H1 (cell line): Measurements from ENCODE around the gene HS2ST1. TPM values are rescaled to one million over a fixed set of nuclear protein-coding genes. Genes with fewer than 3 reads are reported as not detected.

Source experiments
- CTCF ChIA-PET: fragments of 300-600 bp; sonication (Branson Sonifier 250); formaldehyde crosslinking; loops from one replicate; lab custom pipeline; 2021; ENCODE audit not compliant: partially characterized antibody; lab: Charles Lee
- POLR2A ChIA-PET: fragments of 300-600 bp; sonication (Branson Sonifier 250); formaldehyde crosslinking; loops from one replicate; lab custom pipeline; 2021; ENCODE audit warnings: inconsistent platforms; ENCODE audit not compliant: partially characterized antibody; lab: Charles Lee
- DNase-seq, 2 experiments: peaks; one replicate each; pipeline versions ENCODE4 v3.0.0 to v3.0.0-alpha.2; 2010 to 2022; ENCODE audit warnings: low spot score in 2 of 2, low read depth in 1 of 2, mixed read lengths in 1 of 2
- FAIRE-seq: peaks from 2 replicates; lab custom pipeline; 2011; peaks lifted over from hg19 to GRCh38; lab: Jason Lieb, UNC
- H2AFZ ChIP-seq: 2 replicates; pipeline ENCODE4 v1.8.1; 2012; ENCODE audit warnings: low read length, inconsistent platforms
- H2AK5ac ChIP-seq: 2 replicates; pipeline ENCODE4 v1.6.1; 2013; ENCODE audit warnings: low read depth, low read length
- H2BK120ac ChIP-seq: replicated peaks from 2 replicates; pipeline ENCODE3; 2013; ENCODE audit warnings: low read depth, low read length, inconsistent platforms
- H2BK12ac ChIP-seq: 2 replicates; pipeline ENCODE4 v1.6.1; 2013; ENCODE audit warnings: low read depth, low read length
- H2BK15ac ChIP-seq: 2 replicates; pipeline ENCODE4 v1.6.1; 2013; ENCODE audit warnings: low read length
- H2BK20ac ChIP-seq: 2 replicates; pipeline ENCODE4 v1.6.1; 2013; ENCODE audit warnings: low read length
- H2BK5ac ChIP-seq: 2 replicates; pipeline ENCODE4 v1.6.1; 2013; ENCODE audit warnings: low read depth, low read length
- H3K14ac ChIP-seq: 2 replicates; pipeline ENCODE4 v1.6.1; 2013; ENCODE audit warnings: inconsistent platforms; ENCODE audit not compliant: insufficient read length
- H3K18ac ChIP-seq: 2 replicates; pipeline ENCODE4 v1.6.1; 2013; ENCODE audit warnings: low read length; ENCODE audit errors: extremely low read depth
- H3K23ac ChIP-seq: 2 replicates; pipeline ENCODE4 v1.6.1; 2013; ENCODE audit warnings: inconsistent platforms; ENCODE audit not compliant: insufficient read length
- H3K23me2 ChIP-seq: 2 replicates; pipeline ENCODE4 v1.6.1; 2013; ENCODE audit warnings: low read depth, low read length
- H3K27ac ChIP-seq: 2 replicates; pipeline ENCODE4 v1.6.1; 2011; ENCODE audit warnings: low read depth, low read length, inconsistent platforms
- H3K27me3 ChIP-seq, 4 experiments: replicated peaks in 1 of 4; 1 replicate in 1 of 4; 2 replicates in 3 of 4; pipeline versions ENCODE4 v1.6.1 to v1.8.1; 2011 to 2013; ENCODE audit warnings: low read length in 3 of 4, mild to moderate bottlenecking in 3 of 4, inconsistent platforms in 2 of 4, mixed read lengths in 2 of 4, moderate library complexity in 1 of 4; ENCODE audit not compliant: control insufficient read depth in 3 of 4, insufficient read depth in 3 of 4; ENCODE audit errors: extremely low read depth in 1 of 4
- H3K36me3 ChIP-seq, 4 experiments: 2 replicates each; pipeline versions ENCODE4 v1.6.1 to v1.8.1; 2011 to 2013; ENCODE audit warnings: mild to moderate bottlenecking in 4 of 4, low read length in 3 of 4, moderate library complexity in 2 of 4, control low read depth in 1 of 4, inconsistent platforms in 1 of 4; ENCODE audit not compliant: insufficient read depth in 4 of 4, control insufficient read depth in 2 of 4
- H3K4ac ChIP-seq: replicated peaks from 2 replicates; pipeline ENCODE3; 2013; ENCODE audit warnings: low read length, low read depth, mixed read lengths, inconsistent platforms; ENCODE audit not compliant: insufficient read length
- H3K4me1 ChIP-seq, 4 experiments: replicated peaks in 1 of 4; 1 replicate in 1 of 4; 2 replicates in 3 of 4; pipeline versions ENCODE4 v1.6.1 to v1.8.1; 2011 to 2013; ENCODE audit warnings: low read length in 3 of 4, inconsistent platforms in 2 of 4, mixed read lengths in 1 of 4; ENCODE audit not compliant: insufficient read depth in 4 of 4, control insufficient read depth in 3 of 4
- H3K4me2 ChIP-seq, 2 experiments: 2 replicates each; pipeline versions ENCODE4 v1.6.1 to v1.8.1; 2011 to 2013; ENCODE audit warnings: low read depth in 2 of 2, low read length in 2 of 2, control low read depth in 1 of 2, inconsistent platforms in 1 of 2, mild to moderate bottlenecking in 1 of 2; ENCODE audit not compliant: insufficient read depth in 1 of 2
- H3K4me3 ChIP-seq, 4 experiments: fragments of 200-600, 300-600 bp in 1 of 4; sonication (generic), shearing (Covaris generic), sonication (Bioruptor Twin) in 1 of 4; 2 replicates each; pipeline versions ENCODE4 v1.5.1 to v1.8.1; 2011 to 2016; ENCODE audit warnings: low read length in 4 of 4, low read depth in 3 of 4, control low read depth in 2 of 4, inconsistent platforms in 2 of 4, mild to moderate bottlenecking in 2 of 4, mixed read lengths in 1 of 4, moderate library complexity in 1 of 4; ENCODE audit not compliant: insufficient read depth in 2 of 4; ENCODE audit errors: extremely low read depth in 1 of 4
- H3K56ac ChIP-seq: replicated peaks from 2 replicates; pipeline ENCODE3; 2013; ENCODE audit warnings: low read depth, mild to moderate bottlenecking, mixed read lengths, low read length, inconsistent platforms; ENCODE audit not compliant: insufficient read length
- H3K79me1 ChIP-seq: 2 replicates; pipeline ENCODE4 v1.6.1; 2013; ENCODE audit warnings: low read depth, low read length, control low read depth
- H3K79me2 ChIP-seq, 2 experiments: 2 replicates each; pipeline versions ENCODE4 v1.6.1 to v1.8.1; 2012 to 2013; ENCODE audit warnings: low read length in 2 of 2, mild to moderate bottlenecking in 2 of 2, inconsistent platforms in 1 of 2; ENCODE audit not compliant: insufficient read depth in 2 of 2, control insufficient read depth in 1 of 2
- H3K9ac ChIP-seq, 4 experiments: replicated peaks in 1 of 4; 1 replicate in 1 of 4; 2 replicates in 3 of 4; pipeline versions ENCODE4 v1.6.1 to v1.8.1; 2011 to 2013; ENCODE audit warnings: low read depth in 3 of 4, low read length in 3 of 4, control low read depth in 2 of 4, mild to moderate bottlenecking in 2 of 4, moderate library complexity in 2 of 4, inconsistent platforms in 1 of 4; ENCODE audit errors: extremely low read depth in 1 of 4
- H3K9me3 ChIP-seq, 2 experiments: 2 replicates each; pipeline versions ENCODE4 v1.6.1 to v1.8.1; 2012 to 2013; ENCODE audit warnings: mild to moderate bottlenecking in 2 of 2, moderate library complexity in 2 of 2, control low read depth in 1 of 2, inconsistent platforms in 1 of 2, low read depth in 1 of 2, low read length in 1 of 2, mixed read lengths in 1 of 2; ENCODE audit not compliant: insufficient read depth in 2 of 2
- H4K20me1 ChIP-seq, 2 experiments: replicated peaks in 1 of 2; 2 replicates each; pipeline versions ENCODE3 to v1.8.1; 2011 to 2013; ENCODE audit warnings: inconsistent platforms in 2 of 2, low read length in 2 of 2, mild to moderate bottlenecking in 1 of 2; ENCODE audit not compliant: insufficient read depth in 2 of 2, control insufficient read depth in 1 of 2
- H4K5ac ChIP-seq: 2 replicates; pipeline ENCODE4 v1.6.1; 2013; ENCODE audit warnings: low read length, low read depth, mixed read lengths, inconsistent platforms; ENCODE audit not compliant: insufficient read length
- H4K8ac ChIP-seq: 2 replicates; pipeline ENCODE4 v1.8.0; 2013; ENCODE audit warnings: mild to moderate bottlenecking, moderate library complexity, low read length, inconsistent platforms; ENCODE audit not compliant: insufficient read depth; ENCODE audit errors: extremely low read depth
- H4K91ac ChIP-seq: replicated peaks from 2 replicates; pipeline ENCODE3; 2013; ENCODE audit warnings: low read length, mixed read lengths, inconsistent platforms; ENCODE audit not compliant: insufficient read length
- ASH2L ChIP-seq: fragments of 200-600, 300-600 bp; sonication (generic); IDR thresholded peaks from one replicate; pipeline ENCODE4 v1.7.1; 2017; ENCODE audit warnings: low read length
- BACH1 ChIP-seq: IDR thresholded peaks from 2 replicates; pipeline ENCODE4 v1.6.1; 2012; ENCODE audit warnings: low read length, improper control_type of control experiment
- EZH2 ChIP-seq: fragments of 200-600 bp; sonication (generic); IDR thresholded peaks from 2 replicates; pipeline ENCODE4 v1.7.1; 2012; ENCODE audit warnings: low read depth, mild to moderate bottlenecking, moderate library complexity, low read length, inconsistent platforms; ENCODE audit not compliant: severe bottlenecking
- HDAC6 ChIP-seq: IDR thresholded peaks from one replicate; pipeline ENCODE4 v1.7.1; 2012; ENCODE audit warnings: low read depth, mild to moderate bottlenecking, inconsistent platforms, low read length, moderate library complexity
- NANOG ChIP-seq: IDR thresholded peaks from 2 replicates; pipeline ENCODE4 v1.6.1; 2011; ENCODE audit warnings: low read length, low read depth, mild to moderate bottlenecking, inconsistent platforms; ENCODE audit not compliant: insufficient read depth, poor library complexity, severe bottlenecking
- POU5F1 ChIP-seq: IDR thresholded peaks from 2 replicates; pipeline ENCODE4 v1.6.1; 2011; ENCODE audit warnings: low read depth, mild to moderate bottlenecking, low read length, moderate library complexity
- RXRA ChIP-seq: IDR thresholded peaks from 2 replicates; pipeline ENCODE4 v1.6.1; 2011; ENCODE audit warnings: low read depth, mild to moderate bottlenecking, low read length, moderate library complexity; ENCODE audit not compliant: insufficient read depth
- SAP30 ChIP-seq: fragments of 300-600 bp; sonication (generic); IDR thresholded peaks from 2 replicates; pipeline ENCODE4 v1.7.1; 2012; ENCODE audit warnings: low read length, moderate library complexity, mild to moderate bottlenecking, inconsistent platforms; ENCODE audit not compliant: insufficient read depth, insufficient replicate concordance
- SIX5 ChIP-seq: IDR thresholded peaks from 2 replicates; pipeline ENCODE4 v1.6.1; 2011; ENCODE audit warnings: mild to moderate bottlenecking, low read depth, low read length
- SP1 ChIP-seq: IDR thresholded peaks from 2 replicates; pipeline ENCODE4 v1.6.1; 2011; ENCODE audit warnings: low read depth, low read length
- SP4 ChIP-seq: IDR thresholded peaks from 2 replicates; pipeline ENCODE4 v1.6.1; 2012; ENCODE audit warnings: low read length, inconsistent platforms
- SRF ChIP-seq: IDR thresholded peaks from 2 replicates; pipeline ENCODE4 v1.6.1; 2011; ENCODE audit warnings: mild to moderate bottlenecking, low read depth, low read length, moderate library complexity
- YY1 ChIP-seq: IDR thresholded peaks from 2 replicates; pipeline ENCODE4 v1.6.1; 2011; ENCODE audit warnings: low read depth, mild to moderate bottlenecking, low read length
- WGBS, 2 experiments: shearing (Covaris generic) in 1 of 2; methylation state at CpG; one replicate each; pipeline versions ENCODE4 v1.1.6 to v1.1.7; 2013 to 2015; ENCODE audit warnings: low lambda C conversion rate in 2 of 2, mixed read lengths in 2 of 2, inconsistent platforms in 1 of 2, low coverage in 1 of 2, missing lambda C conversion rate in 1 of 2; ENCODE audit not compliant: insufficient replicate concordance in 2 of 2, insufficient coverage in 1 of 2, insufficient read length in 1 of 2; ENCODE audit errors: extremely low coverage in 1 of 2, missing lambda C conversion rate in 1 of 2; 5-methylcytosine and 5-hydroxymethylcytosine counted together
- polyA plus RNA-seq, 7 experiments: library from polyadenylated mRNA; depleted of rRNA in 3 of 7; stranded (reverse) in 5 of 7; unstranded in 2 of 7; fragments of >200 nt in 5 of 7; fragments of 200-250 nt in 2 of 7; gene quantifications; 1 replicate in 5 of 7; 2 replicates in 1 of 7; 4 replicates in 1 of 7; pipeline versions ENCODE4 v1.2.1 to v1.2.3, GENCODE V29; 2011 to 2013; ENCODE audit warnings: missing spikeins in 2 of 7, mixed read lengths in 2 of 7
- total RNA-seq: library from RNA; stranded (reverse); fragmentation: NEBNext Ultra II Directional; extraction: Animal tissue kit (Norgen Biotek cat#: 25700); gene quantifications from 2 replicates; pipeline ENCODE4 v1.2.1, GENCODE V29; 2021
- TF ChIP-seq, protein P1 (sequence below): IDR thresholded peaks from 2 replicates; pipeline ENCODE4 v1.6.1; 2012; ENCODE audit warnings: low read length, inconsistent platforms

HS2ST1 gene
- total and polyA plus RNA-seq, 2 of the 8 experiments (the other 6 are each of a cell fraction or from before 2014, with no cell fraction given), result 5.2 to 28.3 TPM

DNA sequence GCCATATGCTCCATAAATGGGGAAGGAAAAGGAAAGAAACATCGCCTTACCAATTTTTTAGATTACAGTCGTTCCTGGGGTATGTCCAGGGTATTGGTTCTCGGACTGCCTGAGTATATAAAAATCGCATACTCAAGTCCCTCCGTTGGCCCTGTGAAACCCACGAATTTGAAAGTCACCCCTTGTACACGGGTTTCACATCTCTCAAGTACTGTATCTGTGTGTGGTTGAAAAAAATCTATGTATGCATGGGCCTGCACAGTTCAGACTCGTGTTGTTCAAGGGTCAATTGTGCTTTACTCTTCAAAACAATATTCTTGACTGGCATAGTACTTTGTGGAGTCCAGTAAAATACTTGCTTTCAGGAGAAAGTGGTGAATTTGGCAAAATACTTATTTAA is 171.7 kb downstream of the HS2ST1 start:
- Histone ChIP-seq H2AFZ (no peak overlapping the region), H3K14ac (no peak overlapping the region), H3K23me2 (no peaks in the 10 kb centered on the region), H2AK5ac (no peak overlapping the region), H4K8ac (no peak overlapping the region), H3K36me3 (no peaks in the 10 kb centered on the region), H3K79me2 (no peaks in the 10 kb centered on the region), H3K9me3 (no peaks in the 10 kb centered on the region), H3K9ac (no peak overlapping the region), H3K79me1 (no peaks in the 10 kb centered on the region), H2BK5ac (no peak overlapping the region), H3K4me1 (no peaks in the 10 kb centered on the region), H3K27ac (no peak overlapping the region), H2BK15ac (no peak overlapping the region), H3K56ac (no peak overlapping the region), H4K91ac (no peak overlapping the region), H3K18ac (no peak overlapping the region), H3K4me2 (no peak overlapping the region), H3K4me3 (no peak overlapping the region), H2BK20ac (no peak overlapping the region), H3K27me3 (no peaks in the 10 kb centered on the region), H2BK12ac (no peak overlapping the region), H4K20me1 (no peaks in the 10 kb centered on the region), H2BK120ac (no peak overlapping the region), H4K5ac (no peak overlapping the region), H3K4ac (no peak overlapping the region), H3K23ac (no peak overlapping the region)
- no peak for DNase-seq
- 86% methylated on average over 8 of the region's 8 CpGs; no CpG with 5 or more reads in 1 of the 2 experiments for WGBS, 2 experiments
- ChIA-PET CTCF (interaction anchor here (0.5 to 4.1 kb wide), 5 partner anchors 8 to 728 kb away, joined by 3 to 30 read pairs (median 5); no protein-coding TSS in a partner anchor), POLR2A (no interaction called here)
- FAIRE-seq, result no peak
- no peak for TF ChIP-seq NANOG
- no peak for TF ChIP-seq SRF
- no peak for TF ChIP-seq HDAC6
- no peak for TF ChIP-seq SAP30
- TF ChIP-seq BACH1, result no peak
- no peak for TF ChIP-seq ASH2L
- TF ChIP-seq SIX5, result no peak
- no peak for TF ChIP-seq SP1
- TF ChIP-seq RXRA, result no peak
- no peak for TF ChIP-seq YY1
- TF ChIP-seq POU5F1, result no peak
- TF ChIP-seq SP4, result no peak
- no peak for TF ChIP-seq EZH2
- TF ChIP-seq, protein P1, sequence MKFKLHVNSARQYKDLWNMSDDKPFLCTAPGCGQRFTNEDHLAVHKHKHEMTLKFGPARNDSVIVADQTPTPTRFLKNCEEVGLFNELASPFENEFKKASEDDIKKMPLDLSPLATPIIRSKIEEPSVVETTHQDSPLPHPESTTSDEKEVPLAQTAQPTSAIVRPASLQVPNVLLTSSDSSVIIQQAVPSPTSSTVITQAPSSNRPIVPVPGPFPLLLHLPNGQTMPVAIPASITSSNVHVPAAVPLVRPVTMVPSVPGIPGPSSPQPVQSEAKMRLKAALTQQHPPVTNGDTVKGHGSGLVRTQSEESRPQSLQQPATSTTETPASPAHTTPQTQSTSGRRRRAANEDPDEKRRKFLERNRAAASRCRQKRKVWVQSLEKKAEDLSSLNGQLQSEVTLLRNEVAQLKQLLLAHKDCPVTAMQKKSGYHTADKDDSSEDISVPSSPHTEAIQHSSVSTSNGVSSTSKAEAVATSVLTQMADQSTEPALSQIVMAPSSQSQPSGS, result no peak
